Retina (tissue), 1 donor: ENCODE measurements around the gene PGBD2.
A peak's percentile ranks its signal among the peaks of the same experiment; 100 is the strongest.
"Not testable (repeated sequence)": the region's sequence is repeated elsewhere in the genome, so short reads cannot be mapped to it uniquely, and the experiment has no call there.

Experiments
- DNase-seq: peaks from one replicate; pipeline ENCODE4 v3.0.0-alpha.2; 2016

The PGBD2 gene

GRCh38 chr1:248889914-248890243 lies 16.2 kb upstream of the PGBD2 start:
- DNase-seq: not testable (repeated sequence)

- no peak for DNase-seq
Measured at GRCh38 chr1:248890549-248891498, 15.2 kb upstream of the PGBD2 start.

DNA sequence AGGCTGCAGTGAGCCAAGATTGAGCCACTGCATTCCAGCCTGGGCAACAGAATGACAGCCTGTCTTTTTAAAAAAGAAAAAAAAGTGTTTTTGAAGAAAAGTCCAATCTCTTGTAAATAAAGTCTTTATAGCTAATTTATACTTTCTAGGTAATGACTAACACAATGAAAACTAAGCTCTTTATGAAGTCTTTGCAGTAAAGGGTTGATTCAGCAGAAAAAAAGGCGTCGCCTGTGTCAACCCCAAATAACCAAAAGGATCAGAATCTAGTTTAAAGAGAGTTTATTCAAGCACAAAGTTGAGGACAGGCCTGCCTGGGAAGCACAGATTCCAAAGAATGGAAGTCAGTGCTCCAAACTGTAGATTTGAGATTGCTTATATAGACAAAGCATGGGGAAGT lies 14.3 kb upstream of the PGBD2 start:
- no peak for DNase-seq

DNA sequence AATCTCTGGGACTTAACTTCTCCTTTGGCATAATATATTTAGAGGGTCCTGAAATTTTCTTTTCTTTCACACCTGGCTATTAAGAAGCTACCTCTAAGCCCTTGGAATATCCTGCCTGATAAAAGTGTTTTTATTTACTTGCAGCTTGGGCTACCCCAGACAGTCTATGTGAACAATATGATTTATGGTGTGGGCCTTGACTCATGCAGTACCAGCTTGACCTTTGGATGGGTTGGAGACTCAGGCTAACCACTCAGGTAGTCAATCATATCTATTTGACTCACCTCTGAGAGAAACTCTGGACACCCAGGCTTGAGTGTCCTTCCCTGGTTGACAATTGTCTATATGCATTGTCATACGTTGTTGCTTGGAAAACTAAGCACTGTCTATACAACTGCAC lies 13.4 kb upstream of the PGBD2 start:
- no peak for DNase-seq

DNA sequence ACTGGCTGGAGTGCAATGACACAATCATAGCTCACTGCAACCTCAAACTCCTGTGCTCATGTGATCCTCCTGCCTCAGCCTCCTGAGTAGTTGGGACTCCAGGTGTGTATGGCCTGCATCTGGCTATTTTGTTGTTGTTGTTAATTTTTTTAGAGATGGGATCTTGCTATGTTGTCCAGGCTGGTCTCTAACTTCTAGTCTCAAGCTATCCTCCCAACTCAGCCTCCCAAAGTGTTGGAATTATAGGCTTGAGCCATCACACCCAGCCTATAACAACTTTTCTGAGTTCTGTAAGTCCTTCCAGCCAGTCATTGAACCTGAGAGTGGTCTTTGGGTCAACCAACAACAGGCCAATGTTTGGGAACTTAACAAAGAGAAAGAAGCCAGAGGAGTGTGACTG lies 11.2 kb upstream of the PGBD2 start:
- DNase-seq: no peak

- DNase-seq: no peak
Measured at GRCh38 chr1:248897412-248898337, 8.4 kb upstream of the PGBD2 start.

- no peak for DNase-seq
Measured at GRCh38 chr1:248900637-248901036, 5.4 kb upstream of the PGBD2 start.

GRCh38 chr1:248901578-248901977 lies 4.5 kb upstream of the PGBD2 start:
- no peak for DNase-seq

DNA sequence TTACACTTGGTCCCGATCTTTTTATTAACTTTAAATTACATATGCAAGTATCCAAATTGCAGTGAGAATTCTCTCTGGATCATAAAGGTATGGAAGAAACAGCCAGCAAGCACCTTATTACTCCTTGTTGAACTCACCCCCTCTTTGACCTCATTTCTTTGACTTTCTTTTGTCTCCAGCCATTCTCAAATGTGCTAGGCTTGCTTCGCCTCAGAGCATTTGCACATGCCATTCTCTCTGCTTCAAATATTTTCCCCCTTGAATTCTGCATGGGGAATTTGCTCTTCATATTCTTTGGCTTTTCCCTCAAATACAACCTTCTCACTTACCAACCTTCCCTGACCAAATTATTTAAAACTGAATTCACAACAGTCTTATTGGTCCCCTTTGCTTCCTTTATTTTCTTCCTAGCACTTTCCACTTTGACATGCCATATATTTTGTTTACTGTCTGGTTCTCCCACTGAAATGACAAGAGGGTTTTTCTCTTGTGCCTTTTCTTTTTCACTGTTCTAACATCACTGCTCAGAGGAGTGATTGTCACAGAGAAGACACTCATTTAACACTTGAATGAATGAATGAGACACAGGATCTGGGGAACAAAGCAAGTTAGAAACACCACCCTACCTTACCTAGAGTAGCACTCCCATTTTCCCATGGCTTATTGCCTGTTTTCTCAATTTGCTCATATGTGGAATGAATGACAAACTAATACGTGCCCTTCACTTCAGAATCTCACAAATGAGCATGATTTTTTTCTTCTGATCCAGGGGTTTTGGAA lies 1.4 kb upstream of the PGBD2 start:
- no peak for DNase-seq

DNA sequence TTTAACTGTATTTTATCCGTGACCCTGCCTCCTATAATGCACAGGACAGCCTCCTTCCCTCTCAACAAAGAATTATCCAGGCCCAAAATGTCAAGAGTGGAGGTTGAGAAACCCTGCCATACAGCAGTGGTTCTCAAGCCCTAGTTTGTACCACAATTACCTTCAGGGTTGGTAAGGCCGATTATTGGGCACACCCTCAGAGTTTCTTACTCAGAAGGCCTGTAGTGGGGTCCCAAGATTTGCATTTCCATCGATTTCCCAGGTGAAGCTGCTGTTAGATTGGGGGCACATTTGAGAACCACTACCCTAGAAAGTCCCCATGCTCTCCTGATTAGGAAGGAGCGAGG lies 400 bp upstream of the PGBD2 start:
- DNase-seq: no peak

DNA sequence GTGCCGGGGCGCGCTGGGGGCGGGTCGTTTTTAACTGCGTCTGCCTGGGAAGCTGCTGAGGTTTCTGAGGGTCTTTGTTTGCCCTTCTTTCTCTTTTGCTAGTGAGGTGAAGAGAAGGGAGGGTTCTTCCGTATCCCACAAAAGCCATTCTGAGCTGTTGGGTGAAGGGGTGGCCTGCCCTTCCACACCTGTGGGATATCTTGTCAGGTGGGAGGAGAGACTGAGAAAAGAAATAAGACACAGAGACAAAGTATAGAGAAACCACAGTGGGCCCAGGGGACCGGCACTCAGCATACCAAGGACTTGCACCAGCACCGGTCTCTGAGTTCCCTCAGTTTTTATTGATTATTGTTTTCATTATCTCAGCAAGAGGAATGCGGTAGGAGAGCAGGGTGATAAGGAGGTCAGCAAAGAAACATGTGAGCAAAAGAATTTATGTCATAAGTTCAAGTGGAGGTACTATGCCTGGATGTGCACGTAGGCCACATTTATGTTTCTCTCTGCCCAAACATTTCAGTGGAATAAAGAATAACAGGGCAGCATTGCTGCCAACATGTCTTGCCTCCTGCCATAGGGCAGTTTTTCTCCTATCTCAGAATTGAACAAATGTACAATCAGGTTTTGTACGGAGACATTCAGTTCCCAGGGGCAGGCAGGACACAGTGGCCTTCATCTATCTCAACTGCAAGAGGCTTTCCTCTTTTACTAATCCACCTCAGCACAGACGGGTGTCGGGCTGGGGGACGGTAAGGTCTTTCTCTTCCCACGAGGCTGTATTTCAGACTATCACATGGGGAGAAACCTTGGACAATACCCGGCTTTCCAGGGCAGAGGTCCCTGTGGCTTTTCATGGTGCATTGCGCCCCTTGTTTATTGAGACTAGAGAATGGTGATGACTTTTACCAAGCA lies 972 bp downstream of the PGBD2 start:
- DNase-seq: peak; percentile 88

DNA sequence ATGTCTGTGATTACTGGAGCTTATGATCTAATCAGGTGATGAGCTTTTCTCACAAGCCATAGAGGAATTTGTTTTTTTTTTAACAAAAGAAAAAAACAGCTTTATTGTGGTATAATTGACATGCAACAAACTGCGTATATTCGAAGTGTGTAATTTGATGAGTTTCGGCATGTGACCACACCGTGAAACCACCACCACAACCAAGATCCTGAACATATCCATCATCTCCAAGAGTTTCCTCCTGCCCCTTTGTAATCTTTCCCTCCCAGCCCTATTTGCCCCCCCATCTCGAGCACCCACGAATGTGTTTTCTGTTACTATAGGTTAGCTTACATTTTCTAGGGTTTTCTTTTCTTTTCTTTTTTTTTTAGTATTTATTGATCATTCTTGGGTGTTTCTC lies 4.7 kb downstream of the PGBD2 start:
- DNase-seq: no peak

GRCh38 chr1:248913933-248914332 lies 7.9 kb downstream of the PGBD2 start:
- DNase-seq: no peak

DNA sequence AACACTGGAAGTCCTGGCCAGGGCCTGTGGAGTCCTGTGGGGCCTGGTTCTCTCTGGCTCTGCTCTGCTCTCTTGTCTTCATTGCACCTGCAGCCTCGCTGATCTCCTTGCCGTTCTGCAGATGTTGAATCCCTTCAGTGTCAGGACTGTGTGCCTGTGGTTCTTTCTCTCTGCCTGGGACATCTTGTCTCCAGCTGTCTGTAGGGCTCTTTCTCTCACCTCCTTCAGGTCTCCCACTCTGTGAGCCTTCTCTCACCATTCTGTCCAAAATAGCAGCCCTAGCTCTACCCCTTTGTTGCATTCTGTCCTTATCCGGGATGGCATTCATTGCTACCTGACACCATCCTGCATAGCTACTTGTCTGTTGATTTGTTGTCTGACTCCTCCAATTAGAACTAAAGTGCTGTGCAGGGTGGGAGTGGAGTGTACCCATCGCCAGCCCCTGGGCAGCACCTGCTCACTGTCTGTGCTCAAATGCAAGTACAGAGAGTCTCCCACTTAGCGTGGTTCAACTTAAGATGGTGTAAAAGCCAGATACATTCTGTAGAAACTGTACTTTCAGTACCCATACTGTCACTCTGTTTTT lies 8.9 kb downstream of the PGBD2 start:
- DNase-seq: no peak

GRCh38 chr1:248918131-248918530 lies 12.1 kb downstream of the PGBD2 start:
- no peak for DNase-seq

DNA sequence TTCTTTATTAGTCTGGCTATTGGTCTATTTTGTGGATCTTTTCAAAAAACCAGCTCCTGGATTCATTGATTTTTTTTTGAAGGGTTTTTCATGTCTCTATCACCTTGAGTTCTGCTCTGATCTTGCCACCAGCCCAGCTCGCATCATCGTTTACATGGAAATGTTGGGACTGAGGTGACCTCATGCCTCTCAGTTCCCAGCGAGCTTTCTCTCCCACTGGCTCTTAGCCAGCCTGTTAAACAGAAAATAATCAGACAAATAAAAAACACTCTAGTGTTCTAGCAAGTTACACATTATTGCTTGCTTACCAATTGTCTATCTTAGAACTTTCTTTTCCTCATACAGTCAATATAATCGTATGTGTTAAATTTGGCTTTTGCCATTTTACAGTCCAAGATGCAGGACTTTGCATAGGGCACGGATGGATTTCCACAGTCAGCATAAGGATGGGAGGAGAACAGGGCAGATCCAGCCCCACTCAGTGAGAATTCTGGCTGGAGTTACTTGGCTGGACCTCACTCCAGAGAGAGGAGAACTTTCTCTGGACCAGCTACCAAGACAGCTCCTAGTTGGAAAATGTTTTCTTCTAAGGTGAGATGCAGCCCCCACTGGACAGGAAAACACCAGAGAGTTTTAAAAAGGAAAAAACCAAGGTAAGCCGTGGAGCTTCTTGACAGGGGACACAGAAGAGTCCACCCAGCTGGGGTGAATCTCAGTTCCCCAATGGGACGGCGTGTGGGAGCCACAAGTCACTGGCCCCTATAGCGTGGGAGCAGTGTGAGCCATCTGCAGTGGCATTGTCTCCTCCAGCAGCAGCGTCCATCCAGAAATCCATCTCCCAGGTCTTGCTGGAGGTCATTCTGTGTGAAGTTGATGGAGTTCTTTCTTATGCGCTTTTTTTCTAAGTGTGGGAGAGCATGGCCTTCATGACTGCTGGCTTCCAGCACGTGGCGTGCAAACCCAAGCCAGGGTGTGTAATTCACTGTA lies 17.6 kb downstream of the PGBD2 start:
- no peak for DNase-seq

DNA sequence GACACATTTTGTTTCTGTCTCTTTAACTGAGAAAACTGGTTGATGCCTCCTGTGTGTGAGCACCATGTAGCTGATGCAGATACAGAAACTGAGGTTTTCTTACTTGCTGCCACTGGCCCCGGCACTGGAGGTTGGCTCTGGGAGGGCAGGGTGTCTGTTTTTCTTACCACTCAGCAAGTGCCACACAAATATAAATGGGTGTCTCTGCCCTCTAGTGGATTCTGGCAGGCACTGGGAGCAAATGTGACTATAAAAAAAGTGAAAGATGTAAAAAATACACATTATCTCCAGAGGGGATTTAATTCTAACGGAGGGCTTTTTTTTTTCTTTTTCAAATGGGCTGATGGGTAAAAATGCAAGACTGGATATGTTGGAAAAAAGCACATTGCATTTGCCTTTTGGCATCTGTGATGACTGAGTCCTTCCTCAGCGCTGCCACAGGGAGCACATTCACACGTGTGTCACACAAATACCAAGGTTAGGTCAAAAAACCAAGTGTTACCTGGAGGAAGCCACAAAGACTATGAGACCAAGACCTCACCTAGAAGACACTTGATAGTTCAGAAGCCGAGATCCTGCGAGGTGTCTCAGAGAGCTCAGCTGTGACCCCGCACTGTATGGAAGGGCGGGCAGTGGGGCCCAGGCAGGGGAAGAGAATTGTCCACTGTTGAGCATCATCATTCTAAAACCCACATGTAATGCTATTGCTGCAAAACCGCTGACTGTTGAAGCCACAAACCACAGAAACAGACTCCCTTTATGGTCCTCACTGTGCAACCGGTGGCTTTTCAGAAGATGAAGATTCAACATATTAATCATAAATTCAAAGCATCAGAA lies 18.9 kb downstream of the PGBD2 start:
- DNase-seq: peak; percentile 53

GRCh38 chr1:248925859-248926258 lies 19.8 kb downstream of the PGBD2 start:
- not testable (repeated sequence) for DNase-seq

GRCh38 chr1:248926401-248927182 lies 20.6 kb downstream of the PGBD2 start:
- no peak for DNase-seq
